GM18868 (cell line): ENCODE results near the gene PRSS48.
"Not testable (repeated sequence)": the region's sequence is repeated elsewhere in the genome, so short reads cannot be mapped to it uniquely, and the experiment has no call there.

Source experiments
- ATAC-seq: cut with Tn5 transposase; IDR thresholded peaks from one replicate; pipeline ENCODE4 v1.9.1; 2021; ENCODE audit warnings: mild to moderate bottlenecking, moderate library complexity; ENCODE audit not compliant: unreplicated experiment

The PRSS48 gene

DNA sequence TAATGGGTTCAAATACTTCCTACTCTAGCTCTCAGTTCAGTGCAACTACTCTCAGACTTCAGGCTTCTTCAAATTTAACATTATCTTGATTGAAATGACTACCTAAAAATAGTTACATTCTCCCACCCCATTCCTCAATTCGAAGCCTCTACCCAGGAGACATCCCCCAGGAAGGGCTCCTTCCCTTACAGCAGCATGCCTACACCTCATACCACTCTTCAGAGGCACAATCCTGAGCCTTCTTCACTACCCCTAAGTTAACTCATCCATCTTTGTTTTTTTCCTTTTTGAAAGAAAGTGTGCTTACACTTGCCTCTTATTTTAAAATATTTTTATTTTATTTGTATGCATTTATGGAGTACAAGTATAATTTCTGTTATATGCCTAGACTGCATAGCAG, 17.2 kb upstream of the PRSS48 start:
- no peak for ATAC-seq

DNA sequence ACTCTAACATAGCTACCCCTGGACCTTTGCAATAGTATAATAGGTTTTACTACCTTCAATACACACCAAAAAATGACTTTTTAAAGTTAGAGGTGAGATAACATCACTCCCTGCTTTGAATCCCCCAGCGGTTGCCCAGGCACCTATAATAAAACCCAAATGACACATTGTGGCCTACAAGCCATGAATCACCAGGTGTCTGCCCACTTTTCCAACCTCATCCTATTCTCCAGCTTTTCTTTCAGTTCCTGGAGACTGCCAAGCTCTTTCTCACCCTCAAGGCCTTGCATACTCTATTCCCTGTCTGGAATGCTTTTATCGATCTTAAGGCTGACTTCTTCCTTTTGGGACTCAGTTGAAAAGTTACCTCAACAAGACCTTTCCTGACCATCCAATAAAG, 16.4 kb upstream of the PRSS48 start:
- no peak for ATAC-seq

- no peak for ATAC-seq
Measured at GRCh38 chr4:151263455-151263854, 13.5 kb upstream of the PRSS48 start.

- ATAC-seq = no peak
Measured at GRCh38 chr4:151266497-151266896, 10.5 kb upstream of the PRSS48 start.

- no peak for ATAC-seq
Measured at GRCh38 chr4:151267104-151267503, 9.9 kb upstream of the PRSS48 start.

GRCh38 chr4:151267822-151268535, 9.0 kb upstream of the PRSS48 start:
- no peak for ATAC-seq

GRCh38 chr4:151268905-151269304, 8.1 kb upstream of the PRSS48 start:
- not testable (repeated sequence) for ATAC-seq

DNA sequence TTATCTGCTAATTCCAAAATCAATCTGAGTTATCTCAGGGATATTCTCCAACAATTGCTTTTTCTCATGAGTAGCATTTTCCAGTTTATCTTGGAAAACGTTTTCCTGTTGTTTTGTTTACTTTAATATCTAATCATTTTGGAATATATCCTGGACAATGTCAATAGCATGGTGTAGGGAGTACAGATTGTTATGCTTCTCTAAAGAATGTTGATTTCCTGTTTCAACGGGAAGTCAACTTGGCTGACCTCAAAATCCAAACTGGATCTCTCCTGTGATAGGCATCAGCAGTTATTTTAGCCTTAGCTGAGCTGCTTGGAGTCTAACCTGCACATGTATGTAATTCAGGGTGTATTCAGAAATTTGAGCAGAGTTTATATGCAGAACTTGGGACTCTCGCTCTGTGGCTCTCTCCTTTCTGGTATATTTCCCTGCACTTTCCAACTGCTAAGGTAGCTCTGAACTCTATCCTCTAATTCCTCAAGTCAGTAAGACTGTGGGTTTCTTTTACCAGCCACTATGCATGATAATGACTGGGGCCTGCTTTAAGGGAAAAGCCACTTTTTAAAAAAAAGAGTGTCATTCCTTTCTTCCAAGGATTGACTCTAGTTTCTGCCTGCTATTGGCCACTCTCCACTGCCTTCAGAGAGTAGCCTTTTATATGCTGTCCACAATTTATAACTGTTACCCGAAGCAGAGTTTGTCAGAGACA, 7.7 kb downstream of the PRSS48 start:
- ATAC-seq = no peak

GRCh38 chr4:151287409-151287808, 10.4 kb downstream of the PRSS48 start:
- ATAC-seq = no peak

DNA sequence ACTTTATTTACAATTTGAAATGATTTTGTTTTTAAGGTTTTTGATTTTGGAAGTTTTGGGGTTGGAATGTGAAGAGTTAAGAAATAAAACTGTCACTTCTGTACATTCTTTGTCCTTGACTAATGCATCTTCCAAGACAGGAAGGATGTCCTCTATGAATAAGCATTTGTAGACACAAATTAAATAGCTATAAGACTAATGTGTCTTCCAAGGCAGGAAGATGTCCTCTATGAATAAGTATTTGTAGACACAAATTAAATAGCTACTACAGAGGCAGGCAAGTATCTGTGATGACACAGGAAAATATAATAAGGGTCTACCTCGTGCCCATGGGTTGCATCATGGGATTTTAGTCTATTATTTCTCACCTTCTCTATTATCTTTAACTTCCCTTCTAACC, 14.5 kb downstream of the PRSS48 start:
- no peak for ATAC-seq

DNA sequence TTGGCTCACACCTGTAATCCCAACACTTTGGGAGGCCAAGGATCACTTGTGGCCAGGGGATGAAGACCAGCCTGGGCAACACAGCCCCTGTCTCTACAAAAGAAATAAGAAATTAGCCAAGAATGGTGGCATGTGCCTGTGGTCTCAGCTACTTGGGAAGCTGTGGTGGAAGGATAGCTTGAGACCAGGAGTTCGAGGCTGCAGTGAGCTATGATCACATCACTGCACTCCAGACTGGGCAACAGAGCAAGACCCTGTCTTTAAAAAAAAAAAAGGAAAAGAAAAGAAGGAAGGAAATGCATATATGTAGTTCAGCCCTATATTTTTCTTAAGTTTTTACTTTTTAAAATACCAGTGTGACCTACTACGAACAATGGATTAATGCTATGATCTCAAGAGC, 15.1 kb downstream of the PRSS48 start:
- no peak for ATAC-seq

GRCh38 chr4:151294833-151295496, 18.0 kb downstream of the PRSS48 start:
- ATAC-seq = no peak

- ATAC-seq = no peak
Measured at GRCh38 chr4:151296227-151296626, 19.3 kb downstream of the PRSS48 start.

GRCh38 chr4:151297170-151297569, 20.2 kb downstream of the PRSS48 start:
- ATAC-seq = no peak

DNA sequence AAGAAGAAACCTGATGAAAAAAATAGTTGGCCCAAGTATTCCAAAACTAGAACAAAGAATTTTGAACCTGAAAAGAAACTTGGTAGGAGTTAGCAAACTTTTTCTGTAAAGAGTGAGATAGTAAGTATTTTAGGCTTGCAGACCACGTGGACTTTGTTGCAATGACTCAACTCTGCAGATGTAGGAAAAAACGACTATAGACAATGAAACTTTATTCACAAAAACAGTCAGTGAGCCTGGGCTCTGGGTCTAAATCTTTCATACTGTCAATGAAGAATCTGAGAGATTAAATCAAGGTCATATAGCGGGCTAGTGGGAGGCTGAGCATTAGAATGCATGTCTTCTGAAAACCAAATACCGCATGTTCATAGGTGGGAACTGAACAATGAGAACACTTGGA, 25.5 kb downstream of the PRSS48 start:
- ATAC-seq = no peak

GRCh38 chr4:151304226-151304625, 27.3 kb downstream of the PRSS48 start:
- no peak for ATAC-seq

DNA sequence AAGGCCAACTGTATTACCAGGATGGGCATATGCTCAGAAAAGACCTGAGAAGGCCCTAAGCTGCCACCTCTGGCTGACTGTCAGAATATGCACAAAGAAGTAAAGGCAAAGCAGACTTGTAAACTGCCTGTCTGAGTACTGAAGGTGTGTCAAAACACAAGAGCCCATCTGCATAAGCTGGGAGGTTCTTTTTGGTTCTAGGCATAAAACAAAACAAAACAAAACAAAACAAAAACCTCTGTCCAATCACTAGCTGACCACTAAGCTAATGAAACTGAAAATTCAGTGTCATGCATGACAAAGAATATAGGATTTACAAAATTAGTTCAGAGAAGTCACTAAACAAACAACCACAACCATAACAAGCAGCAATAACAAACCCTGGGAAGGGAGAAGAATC, 27.8 kb downstream of the PRSS48 start:
- peak; percentile 56 for ATAC-seq

DNA sequence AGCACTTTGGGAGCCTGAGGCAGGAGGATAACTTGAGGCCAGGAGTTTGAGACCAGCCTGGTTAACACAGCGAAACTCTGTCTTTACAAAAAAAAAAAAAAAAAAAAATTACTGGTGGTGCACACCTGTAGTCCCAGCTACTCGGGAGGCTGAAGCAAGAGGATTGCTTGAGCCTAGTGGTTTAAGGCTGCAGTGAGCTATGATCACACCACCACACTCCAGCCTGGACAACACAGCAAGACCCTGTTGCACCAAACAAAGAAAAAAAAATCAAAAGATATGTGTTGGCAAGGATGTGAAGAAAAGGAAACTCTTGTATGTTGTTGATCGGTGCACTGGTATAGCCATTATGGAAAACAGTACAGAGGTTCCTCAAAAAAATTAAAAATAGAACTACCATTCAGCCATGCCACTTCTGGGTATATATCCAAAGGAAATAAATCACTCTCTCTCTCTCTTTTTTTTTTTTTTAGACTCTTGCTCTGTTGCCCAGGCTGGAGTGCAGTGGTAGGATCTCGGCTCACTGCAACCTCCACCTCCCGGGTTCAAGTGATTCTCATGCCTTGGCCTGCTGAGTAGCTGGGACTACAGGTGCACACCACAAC, 33.3 kb downstream of the PRSS48 start:
- ATAC-seq = no peak

- no peak for ATAC-seq
Measured at GRCh38 chr4:151313306-151314009, 36.5 kb downstream of the PRSS48 start.

- no peak for ATAC-seq
Measured at GRCh38 chr4:151314010-151314355, 37.0 kb downstream of the PRSS48 start.

DNA sequence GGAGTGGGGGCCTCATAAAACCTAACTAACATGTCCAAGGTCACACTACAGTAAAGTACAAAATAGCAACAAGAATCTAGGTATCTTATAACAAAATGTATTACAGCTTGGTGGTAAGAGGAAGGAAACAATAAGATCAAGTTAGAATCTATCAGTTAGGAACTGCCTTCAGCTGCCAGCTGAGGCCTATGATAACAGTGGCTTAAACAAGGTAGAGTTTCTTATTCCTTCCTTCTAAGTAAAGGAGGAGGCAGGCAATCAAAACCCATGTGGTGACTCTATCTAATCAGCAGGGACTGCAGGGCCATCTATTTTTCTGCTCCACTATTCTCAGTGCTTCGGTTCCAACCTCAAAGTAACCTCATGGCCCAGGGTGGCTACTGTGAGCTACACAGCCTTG, 37.5 kb downstream of the PRSS48 start:
- no peak for ATAC-seq
